H1 (cell line): Measurements from ENCODE around the gene COX10. TPM values are rescaled to one million over a fixed set of nuclear protein-coding genes. Genes with fewer than 3 reads are reported as not detected.

Experiments used
- BACH1 ChIP-seq: IDR thresholded peaks from 2 replicates; pipeline ENCODE4 v1.6.1; 2012; ENCODE audit warnings: low read length, improper control_type of control experiment
- HDAC2 ChIP-seq, 2 experiments: fragments of 300-600 bp in 1 of 2; sonication (generic) in 1 of 2; IDR thresholded peaks; 2 replicates each; pipeline ENCODE4 v1.6.1; 2011 to 2012; ENCODE audit warnings: low read depth in 2 of 2, low read length in 2 of 2, mild to moderate bottlenecking in 2 of 2, moderate library complexity in 2 of 2, borderline replicate concordance in 1 of 2, inconsistent platforms in 1 of 2
- RXRA ChIP-seq: IDR thresholded peaks from 2 replicates; pipeline ENCODE4 v1.6.1; 2011; ENCODE audit warnings: low read depth, mild to moderate bottlenecking, low read length, moderate library complexity; ENCODE audit not compliant: insufficient read depth
- SIN3A ChIP-seq, 2 experiments: IDR thresholded peaks in 1 of 2; conservative IDR thresholded peaks in 1 of 2; 2 replicates each; pipeline ENCODE4 v1.6.1; 2011 to 2012; ENCODE audit warnings: low read length in 2 of 2, improper control_type of control experiment in 1 of 2, low read depth in 1 of 2, mild to moderate bottlenecking in 1 of 2
- TAF1 ChIP-seq: IDR thresholded peaks from 2 replicates; pipeline ENCODE4 v1.6.1; 2011; ENCODE audit warnings: mild to moderate bottlenecking, low read depth, low read length
- ZNF274 ChIP-seq: IDR thresholded peaks from 2 replicates; pipeline ENCODE4 v1.7.0; 2012; ENCODE audit warnings: low read length, borderline replicate concordance; ENCODE audit errors: extremely low read depth
- polyA plus RNA-seq, 7 experiments: library from polyadenylated mRNA; depleted of rRNA in 3 of 7; stranded (reverse) in 5 of 7; unstranded in 2 of 7; fragments of >200 nt in 5 of 7; fragments of 200-250 nt in 2 of 7; gene quantifications; 1 replicate in 5 of 7; 2 replicates in 1 of 7; 4 replicates in 1 of 7; pipeline versions ENCODE4 v1.2.1 to v1.2.3, GENCODE V29; 2011 to 2013; ENCODE audit warnings: missing spikeins in 2 of 7, mixed read lengths in 2 of 7
- total RNA-seq: library from RNA; stranded (reverse); fragmentation: NEBNext Ultra II Directional; extraction: Animal tissue kit (Norgen Biotek cat#: 25700); gene quantifications from 2 replicates; pipeline ENCODE4 v1.2.1, GENCODE V29; 2021

COX10 gene
- total and polyA plus RNA-seq, 2 of the 8 experiments (the other 6 are each of a cell fraction or from before 2014, with no cell fraction given), result 18.0 to 23.0 TPM

GRCh38 chr17:14209215-14209614 is 139.9 kb downstream of the COX10 start (continued):
- TF ChIP-seq RXRA (no peak), BACH1 (no peak), ZNF274 (no peak), SIN3A (conservative IDR thresholded peaks at IDR 0.05 in 1 of 2, IDR thresholded peaks at IDR 0.05 in 1 of 2; ENCODE audit: low read depth in 1 of 2, low read length in 2 of 2) (no peak), HDAC2 (IDR thresholded peaks at IDR 0.05; ENCODE audit: borderline replicate concordance in 1 of 2, low read depth in 2 of 2, low read length in 2 of 2) (no peak), TAF1 (no peak)
